ENCODE results near the gene PML.

The PML gene

GRCh38 chr15:73985101-73985873, 9.2 kb upstream of the PML start:
- DNase-seq (ENCODE audit: low read depth in 2 of 2) = no peak

GRCh38 chr15:73986055-73986775, 8.3 kb upstream of the PML start:
- no peak for DNase-seq (ENCODE audit: low read depth in 2 of 2)

- no peak for DNase-seq (ENCODE audit: low read depth in 2 of 2)
Observed at GRCh38 chr15:73986776-73987056, 7.8 kb upstream of the PML start.

GRCh38 chr15:73987250-73987649, 7.3 kb upstream of the PML start:
- DNase-seq (ENCODE audit: low read depth in 2 of 2) = no peak

DNA sequence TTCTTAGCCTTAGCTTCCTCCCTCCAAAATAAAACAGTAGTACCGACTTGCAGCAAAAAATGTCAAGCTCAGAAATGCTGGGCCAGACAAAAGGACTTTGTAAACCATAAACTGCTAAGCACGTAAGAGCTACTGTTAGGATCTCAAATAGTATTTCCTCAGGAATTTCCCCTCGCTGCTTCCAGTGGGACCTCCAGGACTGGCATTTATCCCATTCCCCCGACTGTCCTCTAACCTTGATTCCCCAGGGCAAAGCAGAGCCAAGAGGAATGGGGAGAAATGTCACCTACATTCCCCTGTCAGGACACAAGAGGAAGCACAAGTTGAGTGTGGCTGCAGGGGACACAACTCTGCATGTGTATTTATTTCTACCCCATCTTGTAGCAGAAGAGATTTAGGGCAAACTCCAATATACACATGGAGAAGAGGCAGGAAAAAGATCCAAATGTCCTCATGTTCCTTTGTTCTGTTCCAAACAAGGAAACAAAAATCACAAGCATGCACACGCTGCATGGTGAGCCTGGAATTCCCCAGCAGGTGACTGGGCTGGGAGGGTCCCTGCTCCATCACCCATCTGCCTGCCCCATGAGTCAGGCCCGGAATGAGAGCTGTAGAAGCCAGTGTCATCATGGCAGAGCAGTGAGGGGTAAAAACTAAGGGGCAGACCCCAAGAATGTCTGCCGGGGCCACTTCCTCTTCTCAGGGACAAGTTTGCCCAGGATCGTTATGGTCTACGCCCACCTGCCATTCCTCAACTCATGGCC, 6.7 kb upstream of the PML start:
- no peak for DNase-seq (ENCODE audit: low read depth in 2 of 2)

- DNase-seq (ENCODE audit: low read depth in 2 of 2) = no peak
Observed at GRCh38 chr15:73988445-73988969, 6.0 kb upstream of the PML start.

GRCh38 chr15:73989001-73989798, 5.3 kb upstream of the PML start:
- no peak for DNase-seq (ENCODE audit: low read depth in 2 of 2)

GRCh38 chr15:73990250-73991005, 4.1 kb upstream of the PML start:
- no peak for DNase-seq (ENCODE audit: low read depth in 2 of 2)

- no peak for DNase-seq (ENCODE audit: low read depth in 2 of 2)
Observed at GRCh38 chr15:73991260-73991659, 3.3 kb upstream of the PML start.

DNA sequence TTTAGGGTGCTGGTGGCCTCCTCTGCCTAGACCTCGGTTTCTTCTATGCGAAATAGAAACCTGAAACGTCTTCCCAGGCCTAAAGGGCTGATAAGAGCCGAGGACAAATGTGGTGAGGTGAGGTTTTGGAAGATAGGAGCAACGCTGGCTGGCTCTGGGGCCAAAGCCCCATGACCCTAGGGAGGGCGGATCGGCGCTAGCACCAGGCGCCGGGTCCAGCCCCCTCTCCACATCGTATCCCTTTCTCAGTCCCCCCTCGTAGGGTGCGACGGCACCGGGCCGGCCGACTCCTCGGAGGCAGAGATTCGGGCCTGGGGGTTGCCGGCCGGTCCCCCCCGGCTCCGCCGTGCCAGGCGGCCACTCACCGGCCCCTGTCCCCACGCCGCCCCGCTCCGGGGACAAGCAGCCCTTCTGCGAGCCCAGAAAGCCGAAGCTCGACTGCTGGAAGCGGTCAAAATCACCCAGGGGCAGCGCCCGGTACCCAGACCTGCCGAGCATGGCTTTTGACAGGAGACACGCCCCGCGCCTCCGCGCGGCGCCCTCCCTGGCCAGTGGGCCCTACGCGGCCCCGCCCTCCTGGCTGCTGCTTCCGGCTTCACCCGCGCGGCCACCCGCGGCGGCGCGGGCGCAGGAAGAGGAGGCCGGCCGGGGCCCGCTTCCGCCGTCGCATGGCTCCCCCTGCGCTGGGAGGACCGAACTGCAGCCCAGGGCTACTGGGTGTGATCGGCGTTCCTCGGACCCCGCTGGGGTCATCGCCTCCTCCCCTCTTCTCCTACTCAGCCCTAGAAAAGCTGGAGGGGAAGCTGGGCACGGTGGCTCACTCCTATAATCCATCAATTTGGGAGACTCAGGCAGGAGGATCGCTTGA, 2.6 kb upstream of the PML start, which contains the start of gene STOML1:
Gene STOML1, minus strand, starts transcription at position 570 of the 868 bp plus-strand sequence. Its CDS starts 72 bp downstream, at position 498.
- DNase-seq (ENCODE audit: low read depth in 2 of 2) = peak; percentile 86 to 93

DNA sequence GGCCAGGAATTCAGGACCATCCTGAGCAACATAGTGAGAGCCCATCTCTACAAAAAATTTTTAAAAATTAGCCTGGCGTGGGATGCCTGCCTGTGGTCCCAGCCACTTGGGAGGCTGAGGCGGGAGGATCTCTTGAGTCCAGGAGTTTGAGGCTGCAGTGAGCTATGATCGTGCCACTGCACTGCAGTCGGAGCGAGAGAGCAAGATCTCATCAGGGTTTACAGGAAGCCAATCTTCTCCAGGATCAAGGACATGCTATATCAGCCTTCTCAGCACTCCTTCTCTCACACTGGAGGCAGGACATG, 2.0 kb upstream of the PML start:
- no peak for DNase-seq (ENCODE audit: low read depth in 2 of 2)

DNA sequence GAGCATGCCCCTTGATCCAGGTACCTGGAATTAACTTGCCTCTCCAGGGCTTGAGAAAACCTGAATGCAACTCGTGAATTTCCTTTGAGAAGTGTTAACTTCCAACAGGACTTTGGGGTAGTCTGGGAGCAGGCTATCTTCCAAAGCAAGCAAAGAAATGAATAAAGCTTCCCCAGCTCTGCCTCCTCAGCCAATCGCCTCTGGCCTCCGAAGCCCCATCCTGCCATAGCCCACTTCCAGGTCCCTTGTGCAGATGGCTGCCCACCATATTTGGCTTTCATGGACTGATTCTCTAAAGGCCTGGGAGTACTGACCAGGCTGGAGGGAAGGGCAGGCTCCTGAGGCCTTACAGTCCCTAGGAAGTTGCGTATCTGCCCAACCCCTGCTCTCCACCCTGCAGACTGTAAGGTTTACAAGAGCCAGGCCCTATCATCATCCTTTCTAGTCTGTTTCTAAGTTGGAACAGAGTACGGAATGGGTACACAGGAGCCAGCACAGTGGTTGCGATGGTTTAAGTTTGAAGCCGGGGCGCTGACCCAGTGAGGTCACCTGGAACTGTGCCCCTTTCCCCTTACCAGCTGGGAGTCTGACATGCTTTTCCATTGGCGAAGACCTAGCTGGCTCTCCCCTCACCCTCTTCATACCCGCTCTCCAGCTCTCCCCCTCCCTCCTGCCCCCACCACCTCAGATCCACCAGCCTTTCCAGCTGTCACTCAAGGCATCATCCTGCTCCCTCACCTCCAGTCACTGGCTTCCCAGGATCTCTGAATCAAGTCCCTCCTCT, 1.1 kb upstream of the PML start:
- no peak for DNase-seq (ENCODE audit: low read depth in 2 of 2)

- DNase-seq (ENCODE audit: low read depth in 2 of 2) = no peak
Observed at GRCh38 chr15:73994912-73995622, 551 bp downstream of the PML start.

- DNase-seq (ENCODE audit: low read depth in 2 of 2) = no peak
Observed at GRCh38 chr15:73996267-73996666, 1.8 kb downstream of the PML start.

DNA sequence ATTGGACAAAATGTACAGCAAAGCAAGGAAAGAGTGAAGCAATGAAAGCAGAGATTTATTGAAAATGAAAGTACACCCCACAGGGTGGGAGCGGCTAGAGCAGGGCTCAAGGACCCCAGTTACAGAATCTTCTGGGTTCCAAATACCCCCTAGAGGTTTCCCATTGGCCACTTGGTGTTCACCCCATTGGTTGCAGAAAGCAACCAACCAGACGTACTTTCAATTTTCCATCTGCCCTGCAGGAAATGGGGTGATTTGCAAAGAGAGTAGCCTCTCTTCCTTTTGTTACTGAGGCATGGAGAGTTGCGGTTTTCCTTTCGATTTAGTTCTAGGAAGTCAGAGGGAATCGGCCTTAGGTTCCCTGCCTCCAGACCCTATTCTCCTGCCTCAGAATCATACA, 2.4 kb downstream of the PML start:
- no peak for DNase-seq (ENCODE audit: low read depth in 2 of 2)

- no peak for DNase-seq (ENCODE audit: low read depth in 2 of 2)
Observed at GRCh38 chr15:73997986-73998385, 3.5 kb downstream of the PML start.

GRCh38 chr15:74006774-74007639, 12.5 kb downstream of the PML start:
- no peak for DNase-seq (ENCODE audit: low read depth in 2 of 2)
